BE2C (cell line): ENCODE data around the gene DUSP22.

ENCODE experiments used
- DNase-seq: peaks from one replicate; pipeline ENCODE4 v3.0.0-alpha.2; 2020
- H3K27me3 ChIP-seq: fragments of 250-450 bp; sonication (Bioruptor Pico); 2 replicates; pipeline ENCODE4 v1.5.1; 2020; ENCODE audit warnings: mild to moderate bottlenecking
- H3K36me3 ChIP-seq: fragments of 250-450 bp; sonication (Bioruptor Pico); 2 replicates; pipeline ENCODE4 v1.5.1; 2020; ENCODE audit warnings: mild to moderate bottlenecking
- H3K4me1 ChIP-seq: fragments of 250-450 bp; sonication (Bioruptor Pico); 2 replicates; pipeline ENCODE4 v1.5.1; 2020
- H3K4me3 ChIP-seq: 2 replicates; pipeline ENCODE4 v1.5.1; 2011; ENCODE audit warnings: low read depth, low read length
- H3K9me3 ChIP-seq: fragments of 250-450 bp; sonication (Bioruptor Pico); 2 replicates; pipeline ENCODE4 v1.5.1; 2020
- CTCF ChIP-seq: IDR thresholded peaks from 2 replicates; pipeline ENCODE4 v1.5.1; 2012; ENCODE audit warnings: mild to moderate bottlenecking, low read depth, low read length

Gene DUSP22

GRCh38 chr6:382883-383810 is 90.9 kb downstream of the DUSP22 start:
- DNase-seq = no peak
- H3K4me3 ChIP-seq = no peak overlapping the region
- H3K27me3 ChIP-seq = peaks cover 8% of the 10 kb centered on the region
- no peaks in the 10 kb centered on the region for H3K36me3 ChIP-seq
- TF ChIP-seq CTCF = no peak
- 0 out of 2 replicates have a peak, but pooled peaks cover 4% of the 10 kb centered on the region for H3K9me3 ChIP-seq
- no peaks in the 10 kb centered on the region for H3K4me1 ChIP-seq

GRCh38 chr6:383856-384255 is 91.6 kb downstream of the DUSP22 start:
- DNase-seq = no peak
- H3K4me3 ChIP-seq = no peak overlapping the region
- no peaks in the 10 kb centered on the region for H3K4me1 ChIP-seq
- 0 out of 2 replicates have a peak, but pooled peaks cover 4% of the 10 kb centered on the region for H3K9me3 ChIP-seq
- no peaks in the 10 kb centered on the region for H3K36me3 ChIP-seq
- peaks cover 14% of the 10 kb centered on the region for H3K27me3 ChIP-seq
- TF ChIP-seq CTCF = no peak

DNA sequence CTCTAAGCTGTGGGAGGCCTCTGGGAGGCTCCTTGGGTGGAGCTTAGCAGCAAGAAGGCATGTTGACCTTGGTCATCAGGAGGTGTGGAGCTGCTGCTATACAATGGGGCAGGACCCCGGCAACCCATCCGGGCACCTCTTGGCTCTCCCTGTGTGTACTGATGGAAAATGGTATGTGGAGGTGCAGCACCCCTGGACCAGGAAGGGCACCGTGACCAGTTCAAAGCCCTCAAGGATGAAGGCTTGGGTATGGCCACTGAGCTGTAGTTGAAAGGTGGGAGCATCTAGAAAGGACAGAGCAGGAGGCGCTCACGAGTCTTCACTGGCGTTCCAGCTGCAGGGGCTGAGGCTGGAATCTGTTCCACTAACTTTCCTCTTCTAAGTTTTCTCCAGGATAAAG is 92.6 kb downstream of the DUSP22 start:
- H3K36me3 ChIP-seq = no peaks in the 10 kb centered on the region
- no peak overlapping the region for H3K4me3 ChIP-seq
- H3K27me3 ChIP-seq = peaks cover 25% of the 10 kb centered on the region
- no peak for DNase-seq
- H3K4me1 ChIP-seq = no peaks in the 10 kb centered on the region
- H3K9me3 ChIP-seq = no peaks in the 10 kb centered on the region
- no peak for TF ChIP-seq CTCF

DNA sequence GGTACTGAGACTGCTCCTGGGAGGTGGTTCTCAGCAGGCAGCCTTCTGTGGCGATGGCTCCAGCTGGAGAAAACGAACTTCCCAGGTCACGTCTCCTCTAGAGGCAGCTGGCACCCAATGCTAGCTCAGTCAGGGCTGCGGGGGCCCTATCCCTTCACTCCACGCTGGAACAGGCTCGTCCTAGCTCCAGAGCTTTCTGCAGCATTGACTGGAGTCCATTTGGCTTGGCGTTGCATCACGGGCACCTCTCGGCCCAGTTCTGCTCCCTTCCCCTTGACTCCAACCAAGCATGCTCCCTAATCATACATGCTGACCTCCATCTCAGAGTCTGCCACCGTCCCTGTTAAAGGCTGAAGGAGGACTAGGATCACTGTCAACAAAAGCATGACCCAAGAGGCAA is 93.3 kb downstream of the DUSP22 start:
- DNase-seq = no peak
- no peaks in the 10 kb centered on the region for H3K9me3 ChIP-seq
- no peaks in the 10 kb centered on the region for H3K36me3 ChIP-seq
- H3K4me3 ChIP-seq = no peak overlapping the region
- peaks cover 32% of the 10 kb centered on the region for H3K27me3 ChIP-seq
- no peaks in the 10 kb centered on the region for H3K4me1 ChIP-seq
- TF ChIP-seq CTCF = no peak

DNA sequence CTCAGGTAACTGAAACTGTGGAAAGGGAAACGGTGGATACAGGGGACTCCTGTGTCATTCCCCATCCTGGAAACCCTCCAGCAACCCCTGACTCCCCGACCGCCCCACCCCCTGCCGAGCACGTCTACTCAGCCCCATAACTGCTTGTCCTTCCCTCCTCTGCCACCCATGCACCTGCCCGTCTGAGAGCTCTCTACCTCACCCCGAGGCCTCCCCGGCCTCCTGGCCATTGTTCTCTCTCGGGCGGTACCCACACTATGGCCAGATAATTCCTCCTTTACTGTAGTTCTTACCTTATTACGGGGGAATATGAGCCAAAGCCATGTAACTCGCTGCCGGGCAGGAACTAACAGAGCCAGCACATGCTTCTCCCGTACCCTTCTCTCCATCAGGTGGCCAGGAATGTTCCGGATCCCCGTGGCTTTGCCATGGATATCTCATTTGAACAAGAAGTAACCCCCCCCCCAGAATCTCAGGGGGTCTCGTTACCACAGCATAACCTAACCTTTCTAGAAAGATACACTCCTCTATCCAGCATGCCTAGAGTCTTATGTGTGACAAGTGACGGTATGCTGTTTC is 94.5 kb downstream of the DUSP22 start:
- H3K27me3 ChIP-seq = peaks cover 42% of the 10 kb centered on the region
- no peak for DNase-seq
- no peak overlapping the region for H3K4me3 ChIP-seq
- no peaks in the 10 kb centered on the region for H3K4me1 ChIP-seq
- no peaks in the 10 kb centered on the region for H3K9me3 ChIP-seq
- no peaks in the 10 kb centered on the region for H3K36me3 ChIP-seq
- no peak for TF ChIP-seq CTCF

- peaks cover 47% of the 10 kb centered on the region for H3K27me3 ChIP-seq
- H3K9me3 ChIP-seq = no peaks in the 10 kb centered on the region
- no peaks in the 10 kb centered on the region for H3K4me1 ChIP-seq
- DNase-seq = no peak
- H3K4me3 ChIP-seq = no peak overlapping the region
- no peaks in the 10 kb centered on the region for H3K36me3 ChIP-seq
- no peak for TF ChIP-seq CTCF
Measured at GRCh38 chr6:387293-387741, 95.0 kb downstream of the DUSP22 start.
